NCI-H526 treated with DMSO at 0.1 percent for 48 hours (cell line): ENCODE data around the gene FKRP.

ENCODE experiments used
- DNase-seq: peaks from one replicate; lab custom pipeline; 2025; lab: John Stamatoyannopoulos, UW

FKRP gene

GRCh38 chr19:46719629-46720502 lies 26.0 kb upstream of the FKRP start:
- no peak for DNase-seq

DNA sequence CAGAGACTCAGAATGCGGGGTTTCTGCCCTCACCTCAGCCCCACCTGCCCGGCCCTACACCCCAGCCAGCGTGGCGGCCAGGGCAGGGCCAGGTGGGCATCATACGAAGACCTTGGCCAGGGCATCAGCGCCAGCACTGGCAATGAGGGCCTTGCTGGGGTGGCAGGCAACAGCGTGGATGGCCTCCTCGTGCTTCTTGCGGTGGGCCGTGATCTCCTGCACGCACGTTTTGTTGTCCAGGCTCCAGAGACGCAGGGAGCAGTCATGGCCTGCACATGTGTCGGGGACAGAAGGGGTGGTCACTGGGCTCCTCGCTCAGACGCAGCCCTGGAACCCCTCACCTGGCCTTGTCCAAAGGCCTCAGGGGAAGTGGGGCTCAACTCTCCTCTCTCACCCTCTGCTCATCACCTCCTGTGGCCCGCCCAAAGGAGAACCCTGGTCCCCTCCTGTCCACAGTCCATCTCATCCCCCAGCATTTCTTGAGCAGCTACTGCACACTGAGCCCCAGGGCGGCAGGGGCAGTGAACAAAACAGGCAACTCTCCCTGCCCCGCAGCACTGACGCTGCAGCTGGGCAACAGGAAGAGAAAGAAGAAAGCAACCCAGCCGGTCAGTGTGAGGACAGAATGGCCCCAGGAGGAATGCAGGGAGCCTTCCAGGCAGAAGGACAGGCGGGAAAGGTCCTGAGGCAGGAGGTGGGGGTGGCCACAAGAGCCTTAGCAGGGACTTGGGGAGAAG lies 25.2 kb upstream of the FKRP start:
- DNase-seq, result no peak

- no peak for DNase-seq
Measured at GRCh38 chr19:46721269-46722003, 24.4 kb upstream of the FKRP start.

DNA sequence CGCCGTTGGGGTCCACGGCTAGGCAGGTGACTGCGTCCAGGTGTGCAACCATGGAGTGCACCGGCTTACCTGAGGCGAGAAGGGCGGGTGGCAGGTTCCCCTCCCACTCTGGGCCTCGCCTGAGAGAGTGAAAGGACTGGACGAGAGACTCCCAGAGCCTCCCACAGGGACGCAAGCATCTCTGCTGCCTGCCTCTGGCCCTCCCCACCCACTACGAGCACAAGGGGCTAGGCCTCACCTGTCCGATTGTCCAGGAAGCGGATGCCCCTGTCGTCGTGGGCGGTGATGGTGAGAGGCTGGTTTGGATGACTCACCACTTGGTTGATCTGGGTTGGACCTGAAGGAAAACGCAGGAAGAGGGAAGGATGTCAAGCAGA lies 23.9 kb upstream of the FKRP start:
- no peak for DNase-seq

DNA sequence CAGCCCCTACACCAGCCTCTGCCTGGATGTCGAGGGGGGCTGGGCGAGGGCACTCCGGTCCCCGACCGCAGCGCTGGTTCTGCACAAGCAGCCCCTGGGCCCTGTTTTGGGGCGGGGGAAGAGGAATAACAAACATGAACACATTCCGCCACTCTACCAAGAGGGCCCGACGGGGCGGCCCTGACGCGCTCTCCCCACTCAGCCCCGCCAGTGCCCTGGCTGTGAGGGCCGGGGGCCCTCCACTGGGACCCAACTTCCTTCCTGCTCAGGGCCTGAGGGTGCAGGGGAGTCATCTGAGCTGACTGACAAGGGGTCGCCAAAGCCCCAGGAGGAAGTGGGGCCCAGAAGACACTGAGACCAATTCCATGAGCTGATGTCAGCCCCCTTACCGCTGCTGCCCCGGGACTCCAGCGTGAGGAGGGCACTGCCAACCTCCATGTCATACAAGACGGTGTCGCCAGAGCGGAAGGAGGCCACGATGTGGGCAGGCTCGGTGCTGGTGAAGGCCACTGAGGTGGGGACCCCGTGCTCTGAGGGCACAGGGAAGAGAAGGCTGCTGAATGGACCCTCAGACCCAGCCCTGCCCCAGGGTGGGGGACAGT lies 23.3 kb upstream of the FKRP start:
- DNase-seq, result no peak

GRCh38 chr19:46723023-46723461 lies 22.8 kb upstream of the FKRP start:
- DNase-seq, result no peak

- DNase-seq, result no peak
Measured at GRCh38 chr19:46723471-46723870, 22.4 kb upstream of the FKRP start.

GRCh38 chr19:46724468-46724867 lies 21.4 kb upstream of the FKRP start:
- no peak for DNase-seq

- DNase-seq, result no peak
Measured at GRCh38 chr19:46725036-46725820, 20.6 kb upstream of the FKRP start.

GRCh38 chr19:46725859-46726393 lies 19.9 kb upstream of the FKRP start:
- DNase-seq, result no peak

DNA sequence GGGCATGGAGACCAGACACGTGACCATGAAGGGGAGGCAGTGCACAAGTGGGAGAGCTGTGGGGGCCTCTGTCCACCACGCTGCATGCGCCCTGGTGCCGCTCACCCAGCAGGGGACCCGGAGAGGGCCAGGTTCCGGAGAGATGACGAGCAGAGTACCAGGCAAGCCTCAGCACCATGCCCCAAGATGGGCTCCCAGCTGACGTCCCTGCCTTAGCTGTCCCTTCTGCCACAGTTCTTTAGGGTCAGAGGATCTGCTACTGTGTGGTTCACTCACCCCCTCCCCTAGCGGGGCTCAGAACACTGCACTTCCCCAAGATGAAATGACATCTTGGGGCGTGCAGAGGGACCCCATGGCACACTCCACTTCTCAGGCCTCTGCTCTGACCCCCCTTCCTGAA lies 19.3 kb upstream of the FKRP start:
- DNase-seq, result no peak

DNA sequence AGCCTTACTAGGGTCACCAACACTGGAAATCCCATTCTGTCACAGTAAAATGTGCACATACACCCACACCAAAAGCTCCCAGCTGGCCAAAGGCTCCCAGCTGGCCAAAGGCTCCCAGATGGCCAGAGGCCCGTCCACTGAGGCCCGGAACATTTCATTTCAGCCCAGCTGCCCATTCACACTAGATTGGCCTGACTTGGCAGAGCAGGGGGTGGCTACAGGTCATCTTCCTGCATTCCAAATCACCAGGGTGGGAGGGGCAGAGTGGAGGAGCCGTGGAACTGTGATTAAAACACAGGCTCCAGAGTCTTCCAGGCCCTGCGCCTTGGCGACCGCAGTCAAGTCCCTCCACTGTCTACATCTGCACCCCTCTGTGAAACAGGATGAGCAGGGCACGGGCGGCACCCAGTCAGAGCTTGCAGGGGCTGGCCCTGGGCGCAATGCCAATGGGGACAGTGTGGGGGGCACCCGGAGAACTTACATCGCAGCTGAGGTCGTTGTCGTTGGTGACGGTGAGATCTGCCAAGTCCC lies 18.8 kb upstream of the FKRP start:
- DNase-seq, result no peak

DNA sequence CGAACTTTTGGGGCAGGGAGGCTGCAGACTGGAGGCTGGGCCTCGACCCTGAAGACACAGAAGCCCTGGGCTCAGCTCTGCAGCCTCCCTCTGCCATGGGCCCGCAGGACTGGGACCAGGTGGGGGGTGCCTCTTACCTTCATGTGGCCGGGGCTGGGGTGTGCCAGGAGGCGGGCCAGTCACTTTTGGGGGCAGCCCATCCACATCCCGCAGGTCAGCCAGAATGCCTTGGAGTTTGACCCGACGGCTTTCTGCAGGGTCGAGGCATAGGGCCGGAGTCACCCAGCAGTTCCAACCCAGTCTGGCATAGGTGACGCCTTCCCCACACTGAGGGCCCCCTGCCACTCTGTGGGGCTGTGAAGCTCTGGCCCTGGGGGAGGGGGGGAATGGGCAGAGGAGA lies 18.1 kb upstream of the FKRP start:
- DNase-seq, result no peak

GRCh38 chr19:46728208-46728607 lies 17.6 kb upstream of the FKRP start:
- DNase-seq, result no peak

- DNase-seq, result no peak
Measured at GRCh38 chr19:46728693-46729339, 17.0 kb upstream of the FKRP start.

DNA sequence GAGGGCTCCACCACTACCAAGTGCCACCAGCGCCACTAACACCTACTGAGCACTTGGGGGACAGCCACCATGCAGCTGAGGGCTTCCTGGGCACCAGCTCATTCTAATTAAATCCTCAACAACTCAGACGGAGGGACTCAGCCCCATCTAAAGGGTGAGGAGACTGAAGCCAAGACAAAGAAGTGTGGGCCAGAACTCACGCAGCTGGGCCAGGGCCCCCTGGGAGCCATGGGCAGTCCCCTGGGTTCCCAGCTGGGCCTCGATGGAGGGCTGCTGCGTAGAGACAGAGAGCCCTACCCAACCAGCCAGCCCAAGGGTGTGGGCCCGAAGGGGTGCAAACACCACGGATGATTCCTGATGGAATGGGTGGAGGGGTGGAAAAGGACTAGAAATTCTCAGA lies 16.2 kb upstream of the FKRP start:
- DNase-seq, result no peak

DNA sequence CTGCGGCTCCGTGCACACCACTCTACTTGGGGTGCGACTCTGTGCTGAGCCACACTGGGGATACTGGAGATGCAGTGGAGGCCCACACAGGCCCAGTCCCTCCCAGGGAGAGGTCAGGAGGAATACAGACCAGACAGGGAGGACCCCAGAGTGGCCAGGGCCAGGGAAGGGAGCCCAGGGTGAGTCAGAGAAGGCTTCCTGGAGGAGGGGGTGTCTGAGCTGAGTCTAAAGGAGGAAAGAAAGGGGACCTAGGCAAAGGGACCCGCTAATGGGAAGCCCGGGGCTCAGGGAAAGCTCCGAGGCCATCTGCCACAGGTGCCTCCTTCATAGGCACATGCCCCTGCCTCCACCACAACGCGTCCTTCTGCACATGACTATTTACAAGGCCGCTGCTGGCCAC lies 15.7 kb upstream of the FKRP start:
- DNase-seq, result no peak

- DNase-seq, result no peak
Measured at GRCh38 chr19:46730595-46730994, 15.3 kb upstream of the FKRP start.

DNA sequence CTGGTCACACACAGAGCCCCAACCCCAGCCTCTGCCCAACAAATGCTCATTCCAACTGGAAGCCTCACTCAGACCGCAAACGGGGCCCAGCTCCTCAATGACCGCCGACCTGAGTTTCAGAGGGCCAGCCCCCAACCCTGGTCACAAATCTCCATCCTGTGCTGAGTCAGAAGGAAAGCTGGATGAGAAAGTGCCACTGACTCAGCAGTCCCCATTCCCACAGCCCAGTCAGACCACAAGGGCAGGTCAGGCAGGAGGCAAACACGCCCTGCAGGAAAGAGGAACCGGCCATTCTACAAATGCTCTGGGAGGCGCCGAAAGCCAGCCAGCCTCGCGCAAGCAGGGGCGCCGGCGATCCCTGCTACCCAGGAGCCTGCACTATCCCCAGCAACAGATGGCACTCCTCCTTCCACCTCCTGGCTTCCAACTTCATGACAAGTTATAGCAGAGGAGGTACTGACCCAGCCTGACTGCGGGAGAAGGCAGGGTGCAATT lies 14.8 kb upstream of the FKRP start:
- DNase-seq, result no peak

- DNase-seq, result no peak
Measured at GRCh38 chr19:46731584-46731983, 14.3 kb upstream of the FKRP start.
